H9 (cell line): Measurements from ENCODE around the gene NCBP3. TPM values are rescaled to one million over a fixed set of nuclear protein-coding genes. Genes with fewer than 3 reads are reported as not detected.

Source experiments
- DNase-seq: peaks from one replicate; pipeline ENCODE4 v3.0.0-alpha.2; 2017
- H2AFZ ChIP-seq: one replicate; pipeline ENCODE4 v1.6.1; 2013; ENCODE audit warnings: mild to moderate bottlenecking, low read length, control low read depth, moderate library complexity
- H2AK5ac ChIP-seq: 2 replicates; pipeline ENCODE4 v1.6.1; 2013; ENCODE audit warnings: low read length, control low read depth, mixed read lengths; ENCODE audit not compliant: insufficient read length
- H2BK120ac ChIP-seq: one replicate; pipeline ENCODE4 v1.6.1; 2013; ENCODE audit warnings: low read depth, mild to moderate bottlenecking, low read length, control low read depth, inconsistent platforms; ENCODE audit not compliant: poor library complexity, severe bottlenecking
- H2BK12ac ChIP-seq: 2 replicates; pipeline ENCODE4 v1.6.1; 2013; ENCODE audit warnings: low read length, control low read depth, mixed read lengths, low read depth; ENCODE audit not compliant: insufficient read length
- H2BK15ac ChIP-seq: 2 replicates; pipeline ENCODE4 v1.6.1; 2013; ENCODE audit warnings: low read depth, low read length, control low read depth
- H2BK20ac ChIP-seq: one replicate; pipeline ENCODE4 v1.6.1; 2013; ENCODE audit warnings: low read depth, mild to moderate bottlenecking, low read length, control low read depth, inconsistent platforms; ENCODE audit not compliant: poor library complexity, severe bottlenecking
- H2BK5ac ChIP-seq: 2 replicates; pipeline ENCODE4 v1.6.1; 2013; ENCODE audit warnings: low read length, control low read depth, mixed read lengths; ENCODE audit not compliant: insufficient read length
- H3K14ac ChIP-seq: 2 replicates; pipeline ENCODE4 v1.6.1; 2013; ENCODE audit warnings: low read length, control low read depth; ENCODE audit not compliant: insufficient read depth
- H3K18ac ChIP-seq: 2 replicates; pipeline ENCODE4 v1.6.1; 2013; ENCODE audit warnings: low read depth, mild to moderate bottlenecking, mixed read lengths, low read length, control low read depth; ENCODE audit not compliant: insufficient read length
- H3K23ac ChIP-seq: 2 replicates; pipeline ENCODE4 v1.6.1; 2013; ENCODE audit warnings: low read length, control low read depth, mixed read lengths, low read depth; ENCODE audit not compliant: insufficient read length
- H3K23me2 ChIP-seq: 2 replicates; pipeline ENCODE4 v1.6.1; 2013; ENCODE audit warnings: low read depth, mild to moderate bottlenecking, mixed read lengths, low read length, control low read depth; ENCODE audit not compliant: insufficient read length, poor library complexity, severe bottlenecking
- H3K27ac ChIP-seq: 2 replicates; pipeline ENCODE4 v1.5.1; 2013; ENCODE audit warnings: low read length, control low read depth, mixed read lengths, low read depth; ENCODE audit not compliant: insufficient read length
- H3K27me3 ChIP-seq: 2 replicates; pipeline ENCODE4 v1.6.1; 2013; ENCODE audit warnings: low read length, control low read depth, inconsistent platforms; ENCODE audit not compliant: insufficient read depth
- H3K4ac ChIP-seq: 2 replicates; pipeline ENCODE4 v1.6.1; 2013; ENCODE audit warnings: low read depth, mild to moderate bottlenecking, control low read depth, inconsistent platforms, low read length, moderate library complexity
- H3K4me1 ChIP-seq: 2 replicates; pipeline ENCODE4 v1.6.1; 2013; ENCODE audit warnings: low read length, control low read depth, inconsistent platforms; ENCODE audit not compliant: insufficient read depth
- H3K4me2 ChIP-seq: 2 replicates; pipeline ENCODE4 v1.6.1; 2013; ENCODE audit warnings: low read length, control low read depth, mixed read lengths; ENCODE audit not compliant: insufficient read length, insufficient read depth
- H3K56ac ChIP-seq: 2 replicates; pipeline ENCODE4 v1.6.1; 2013; ENCODE audit warnings: low read depth, mild to moderate bottlenecking, mixed read lengths, low read length, control low read depth; ENCODE audit not compliant: insufficient read length
- H3K79me1 ChIP-seq: 2 replicates; pipeline ENCODE4 v1.6.1; 2013; ENCODE audit warnings: low read depth, mild to moderate bottlenecking, moderate library complexity, low read length, control low read depth, inconsistent platforms; ENCODE audit not compliant: insufficient read depth, poor library complexity, severe bottlenecking
- H3K79me2 ChIP-seq: 2 replicates; pipeline ENCODE4 v1.6.1; 2013; ENCODE audit warnings: low read length, control low read depth, inconsistent platforms; ENCODE audit not compliant: insufficient read depth
- H3K9ac ChIP-seq: 2 replicates; pipeline ENCODE4 v1.6.1; 2013; ENCODE audit warnings: low read length, control low read depth, mixed read lengths; ENCODE audit not compliant: insufficient read length; ENCODE audit errors: extremely low read depth
- H3K9me3 ChIP-seq: one replicate; pipeline ENCODE4 v1.6.1; 2013; ENCODE audit warnings: low read depth, low read length, inconsistent platforms; ENCODE audit not compliant: control insufficient read depth
- H3T11ph ChIP-seq: one replicate; pipeline ENCODE4 v1.6.1; 2013; ENCODE audit warnings: mild to moderate bottlenecking, low read length, control low read depth, inconsistent platforms
- H4K20me1 ChIP-seq: one replicate; pipeline ENCODE4 v1.6.1; 2013; ENCODE audit not compliant: control insufficient read depth, insufficient read length, insufficient read depth
- H4K5ac ChIP-seq: 2 replicates; pipeline ENCODE4 v1.6.1; 2013; ENCODE audit warnings: low read depth, mild to moderate bottlenecking, mixed read lengths, low read length, control low read depth; ENCODE audit not compliant: insufficient read length
- H4K8ac ChIP-seq: replicated peaks from 2 replicates; pipeline ENCODE4 v1.6.1; 2013; ENCODE audit warnings: low read length, control low read depth, mixed read lengths, low read depth; ENCODE audit not compliant: insufficient read length
- H4K91ac ChIP-seq: 2 replicates; pipeline ENCODE4 v1.6.1; 2013; ENCODE audit warnings: low read depth, mild to moderate bottlenecking, moderate library complexity, mixed read lengths, low read length, control low read depth; ENCODE audit not compliant: insufficient read length
- H3K27ac Mint-ChIP-seq, 3 experiments: 2 replicates in 2 of 3; 3 replicates in 1 of 3; pipeline ENCODE4 v1.8.0; 2020 to 2021; ENCODE audit warnings: mixed read lengths in 3 of 3, mild to moderate bottlenecking in 1 of 3, moderate library complexity in 1 of 3
- H3K27me3 Mint-ChIP-seq: 2 replicates; pipeline ENCODE4 v1.8.0; 2021; ENCODE audit warnings: low read depth, mild to moderate bottlenecking, moderate library complexity, mixed read lengths
- H3K36me3 Mint-ChIP-seq, 3 experiments: 2 replicates in 2 of 3; 3 replicates in 1 of 3; pipeline ENCODE4 v1.8.0; 2020 to 2021; ENCODE audit warnings: low read depth in 3 of 3, mixed read lengths in 3 of 3; ENCODE audit not compliant: insufficient read depth in 1 of 3
- H3K4me1 Mint-ChIP-seq, 2 experiments: 2 replicates each; pipeline ENCODE4 v1.8.0; 2020; ENCODE audit warnings: mixed read lengths in 2 of 2
- H3K4me3 Mint-ChIP-seq, 2 experiments: 2 replicates in 1 of 2; 3 replicates in 1 of 2; pipeline ENCODE4 v1.8.0; 2020 to 2021; ENCODE audit warnings: mild to moderate bottlenecking in 2 of 2, mixed read lengths in 2 of 2, moderate library complexity in 1 of 2
- H3K9me3 Mint-ChIP-seq, 2 experiments: 2 replicates in 1 of 2; 3 replicates in 1 of 2; pipeline ENCODE4 v1.8.0; 2020; ENCODE audit warnings: mild to moderate bottlenecking in 2 of 2, mixed read lengths in 2 of 2, moderate library complexity in 1 of 2
- WGBS: extraction: QIAGEN DNeasy Blood & Tissue Kit; methylation state at CpG from one replicate; pipeline ENCODE4 v1.1.7; 2013; ENCODE audit warnings: missing lambda C conversion rate, low lambda C conversion rate, mixed read lengths; ENCODE audit not compliant: insufficient read length; ENCODE audit errors: extremely low coverage; 5-methylcytosine and 5-hydroxymethylcytosine counted together
- total RNA-seq: library from RNA; stranded (reverse); gene quantifications from 2 replicates; pipeline ENCODE4 v1.2.1, GENCODE V29; 2021
- TF ChIP-seq, protein P1 (sequence below): fragments of 200-600 bp; sonication (generic); conservative IDR thresholded peaks from 3 replicates; pipeline ENCODE4 v1.8.0; 2021; ENCODE audit warnings: antibody characterized with exemption, mild to moderate bottlenecking

Gene NCBP3
- total RNA-seq, 1 experiment from 2014 or later, result 45.7 TPM

DNA sequence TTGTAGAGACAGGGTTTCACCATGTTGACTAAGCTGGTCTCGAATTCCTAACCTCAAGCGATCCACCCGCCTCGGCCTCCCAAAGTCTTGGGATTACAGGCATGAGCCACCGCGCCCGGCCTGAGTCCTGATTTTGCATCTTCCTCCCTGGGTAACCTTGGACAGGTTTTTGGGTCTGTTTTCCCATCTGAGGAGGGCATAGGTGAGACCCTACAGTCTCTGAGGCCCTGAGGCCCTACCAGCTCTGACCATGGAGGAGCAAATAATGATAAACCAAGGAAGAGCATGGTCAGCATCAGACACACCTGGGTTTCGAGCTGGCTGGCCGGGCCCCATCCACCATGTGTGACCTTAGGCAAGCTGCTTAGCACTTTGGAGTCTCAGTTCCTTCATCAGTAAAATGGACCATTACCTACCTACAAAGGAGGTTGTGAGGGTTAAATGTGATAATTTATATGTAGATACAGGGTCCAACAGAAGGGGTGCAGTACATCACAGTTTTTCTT lies 1.2 kb upstream of the NCBP3 start:
- no peak overlapping the region for H2BK15ac ChIP-seq
- H3K9me3 ChIP-seq, result no peaks in the 10 kb centered on the region
- H3K23ac ChIP-seq, result no peak overlapping the region
- H2BK20ac ChIP-seq, result no peak overlapping the region
- H2BK12ac ChIP-seq, result no peak overlapping the region
- no peak overlapping the region for H4K91ac ChIP-seq
- no peak overlapping the region for H3K4ac ChIP-seq
- H3K56ac ChIP-seq, result no peak overlapping the region
- TF ChIP-seq, protein P1, sequence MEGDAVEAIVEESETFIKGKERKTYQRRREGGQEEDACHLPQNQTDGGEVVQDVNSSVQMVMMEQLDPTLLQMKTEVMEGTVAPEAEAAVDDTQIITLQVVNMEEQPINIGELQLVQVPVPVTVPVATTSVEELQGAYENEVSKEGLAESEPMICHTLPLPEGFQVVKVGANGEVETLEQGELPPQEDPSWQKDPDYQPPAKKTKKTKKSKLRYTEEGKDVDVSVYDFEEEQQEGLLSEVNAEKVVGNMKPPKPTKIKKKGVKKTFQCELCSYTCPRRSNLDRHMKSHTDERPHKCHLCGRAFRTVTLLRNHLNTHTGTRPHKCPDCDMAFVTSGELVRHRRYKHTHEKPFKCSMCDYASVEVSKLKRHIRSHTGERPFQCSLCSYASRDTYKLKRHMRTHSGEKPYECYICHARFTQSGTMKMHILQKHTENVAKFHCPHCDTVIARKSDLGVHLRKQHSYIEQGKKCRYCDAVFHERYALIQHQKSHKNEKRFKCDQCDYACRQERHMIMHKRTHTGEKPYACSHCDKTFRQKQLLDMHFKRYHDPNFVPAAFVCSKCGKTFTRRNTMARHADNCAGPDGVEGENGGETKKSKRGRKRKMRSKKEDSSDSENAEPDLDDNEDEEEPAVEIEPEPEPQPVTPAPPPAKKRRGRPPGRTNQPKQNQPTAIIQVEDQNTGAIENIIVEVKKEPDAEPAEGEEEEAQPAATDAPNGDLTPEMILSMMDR, result no peak
- H3K4me1 ChIP-seq, result no peaks in the 10 kb centered on the region
- no peak for DNase-seq
- Mint-ChIP-seq H3K4me1 (peaks cover 12 to 18% of the 10 kb centered on the region in 2 experiments), H3K27me3 (peaks cover 21% of the 10 kb centered on the region), H3K9me3 (no peaks in the 10 kb centered on the region; a peak in 1 of 5 replicates), H3K36me3 (peaks cover 11 to 22% (median 18%) of the 10 kb centered on the region in 3 experiments; a peak in 6 of 7 replicates), H3K27ac (peak overlapping the region in 1 of 3 experiments; percentile 31; a peak in 1 of 7 replicates), H3K4me3 (peak overlapping the region in 1 of 2 experiments; percentile 38; a peak in 1 of 5 replicates)
- H4K8ac ChIP-seq, result no peak overlapping the region
- no peak overlapping the region for H3K18ac ChIP-seq
- H3K79me1 ChIP-seq, result peaks cover 7% of the 10 kb centered on the region
- H2BK5ac ChIP-seq, result no peak overlapping the region
- WGBS, result no CpG with 5 or more reads among the region's 9 CpGs
- no peak overlapping the region for H2BK120ac ChIP-seq
- no peaks in the 10 kb centered on the region for H3K23me2 ChIP-seq
- no peak overlapping the region for H3K4me2 ChIP-seq
- H4K5ac ChIP-seq, result no peak overlapping the region
- no peak overlapping the region for H3K14ac ChIP-seq
- no peak overlapping the region for H3T11ph ChIP-seq
- no peaks in the 10 kb centered on the region for H4K20me1 ChIP-seq
- H2AFZ ChIP-seq, result no peak overlapping the region
- no peak overlapping the region for H2AK5ac ChIP-seq
- H3K27ac ChIP-seq, result no peak overlapping the region
- peaks cover 8% of the 10 kb centered on the region; the same call in 1 of the 2 replicates for H3K79me2 ChIP-seq
- no peak overlapping the region for H3K9ac ChIP-seq
- no peaks in the 10 kb centered on the region for H3K27me3 ChIP-seq
